HFFc6 (cell line): ENCODE data around the gene MARCHF11. TPM values are rescaled to one million over a fixed set of nuclear protein-coding genes. Genes with fewer than 3 reads are reported as not detected.

ENCODE experiments used
- DNase-seq: peaks from one replicate; pipeline ENCODE4 v3.0.0-alpha.2; 2018
- H3K27ac Mint-ChIP-seq: 2 replicates; pipeline ENCODE4 v1.8.0; 2020; ENCODE audit warnings: mild to moderate bottlenecking, mixed read lengths
- H3K27me3 Mint-ChIP-seq: 2 replicates; pipeline ENCODE4 v1.8.0; 2021; ENCODE audit warnings: mild to moderate bottlenecking, moderate library complexity, mixed read lengths; ENCODE audit not compliant: insufficient read depth
- H3K36me3 Mint-ChIP-seq: 2 replicates; pipeline ENCODE4 v1.8.0; 2021; ENCODE audit warnings: low read depth, mixed read lengths
- H3K4me1 Mint-ChIP-seq: 2 replicates; pipeline ENCODE4 v1.8.0; 2020; ENCODE audit warnings: low read depth, mixed read lengths
- H3K4me3 Mint-ChIP-seq: 2 replicates; pipeline ENCODE4 v1.8.0; 2020; ENCODE audit warnings: mild to moderate bottlenecking, moderate library complexity, mixed read lengths
- H3K9me3 Mint-ChIP-seq: 2 replicates; pipeline ENCODE4 v1.8.0; 2020; ENCODE audit warnings: mild to moderate bottlenecking, mixed read lengths
- total RNA-seq, 6 experiments: library from RNA; stranded (reverse); fragmentation: NEBNext Ultra II Directional; extraction: Animal tissue kit (Norgen Biotek cat#: 25700); gene quantifications; 2 replicates in 1 of 6; 3 replicates in 5 of 6; pipeline ENCODE4 v1.2.3, GENCODE V29; 2021
- TF ChIP-seq, protein P1 (sequence below): fragments of 200-600 bp; sonication (generic); IDR thresholded peaks from 2 replicates; pipeline ENCODE4 v1.5.0; 2021; ENCODE audit warnings: antibody characterized with exemption, mild to moderate bottlenecking

Gene MARCHF11
- total RNA-seq, 6 experiments from 2014 or later, result not detected

DNA sequence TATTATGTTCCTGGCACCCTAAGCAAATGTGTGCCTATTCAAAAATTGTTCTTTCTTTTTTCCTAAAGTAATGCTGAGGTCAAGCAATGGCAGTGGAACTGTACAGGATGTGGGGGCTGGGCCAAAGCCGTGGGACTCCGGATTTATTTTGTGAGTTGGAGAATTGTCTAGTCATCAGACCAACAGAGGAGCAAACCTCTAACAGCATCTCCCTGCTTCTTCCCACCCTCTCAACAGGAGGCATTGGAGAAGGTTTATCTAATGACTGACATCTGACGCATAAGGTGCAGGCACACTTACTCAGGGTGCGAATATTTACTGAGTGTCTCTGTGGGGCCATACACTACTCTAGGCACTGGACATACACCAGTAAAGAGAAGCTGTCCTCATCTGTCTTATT is 38.6 kb downstream of the MARCHF11 start:
- no peak overlapping the region for H3K27ac Mint-ChIP-seq
- H3K4me3 Mint-ChIP-seq, result no peak overlapping the region
- peaks cover 23% of the 10 kb centered on the region for H3K9me3 Mint-ChIP-seq
- H3K27me3 Mint-ChIP-seq, result no peaks in the 10 kb centered on the region
- H3K4me1 Mint-ChIP-seq, result no peaks in the 10 kb centered on the region
- TF ChIP-seq, protein P1, sequence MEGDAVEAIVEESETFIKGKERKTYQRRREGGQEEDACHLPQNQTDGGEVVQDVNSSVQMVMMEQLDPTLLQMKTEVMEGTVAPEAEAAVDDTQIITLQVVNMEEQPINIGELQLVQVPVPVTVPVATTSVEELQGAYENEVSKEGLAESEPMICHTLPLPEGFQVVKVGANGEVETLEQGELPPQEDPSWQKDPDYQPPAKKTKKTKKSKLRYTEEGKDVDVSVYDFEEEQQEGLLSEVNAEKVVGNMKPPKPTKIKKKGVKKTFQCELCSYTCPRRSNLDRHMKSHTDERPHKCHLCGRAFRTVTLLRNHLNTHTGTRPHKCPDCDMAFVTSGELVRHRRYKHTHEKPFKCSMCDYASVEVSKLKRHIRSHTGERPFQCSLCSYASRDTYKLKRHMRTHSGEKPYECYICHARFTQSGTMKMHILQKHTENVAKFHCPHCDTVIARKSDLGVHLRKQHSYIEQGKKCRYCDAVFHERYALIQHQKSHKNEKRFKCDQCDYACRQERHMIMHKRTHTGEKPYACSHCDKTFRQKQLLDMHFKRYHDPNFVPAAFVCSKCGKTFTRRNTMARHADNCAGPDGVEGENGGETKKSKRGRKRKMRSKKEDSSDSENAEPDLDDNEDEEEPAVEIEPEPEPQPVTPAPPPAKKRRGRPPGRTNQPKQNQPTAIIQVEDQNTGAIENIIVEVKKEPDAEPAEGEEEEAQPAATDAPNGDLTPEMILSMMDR, result no peak
- DNase-seq, result no peak
- H3K36me3 Mint-ChIP-seq, result no peaks in the 10 kb centered on the region

DNA sequence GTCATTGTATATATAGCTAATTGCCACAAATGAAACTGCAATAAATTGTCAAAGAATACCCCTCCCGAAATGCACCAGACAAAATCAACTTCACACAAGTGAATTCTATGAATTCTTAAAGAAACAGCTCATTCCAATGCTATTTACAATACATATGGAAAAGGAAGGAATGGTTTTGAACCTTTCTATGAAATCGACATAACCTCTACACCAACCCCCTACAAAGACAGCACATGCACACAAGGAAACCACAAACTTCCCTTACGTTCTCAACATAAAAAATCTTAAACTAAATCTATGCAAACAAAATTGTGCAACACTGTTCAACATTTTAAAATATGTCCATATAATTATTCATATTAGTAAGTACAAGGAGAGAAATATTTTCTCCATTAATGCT is 39.2 kb downstream of the MARCHF11 start:
- H3K27ac Mint-ChIP-seq, result no peak overlapping the region
- no peaks in the 10 kb centered on the region for H3K36me3 Mint-ChIP-seq
- H3K4me3 Mint-ChIP-seq, result no peak overlapping the region
- DNase-seq, result no peak
- TF ChIP-seq, protein P1, result no peak
- H3K4me1 Mint-ChIP-seq, result no peaks in the 10 kb centered on the region
- no peaks in the 10 kb centered on the region for H3K27me3 Mint-ChIP-seq
- H3K9me3 Mint-ChIP-seq, result peaks cover 23% of the 10 kb centered on the region

DNA sequence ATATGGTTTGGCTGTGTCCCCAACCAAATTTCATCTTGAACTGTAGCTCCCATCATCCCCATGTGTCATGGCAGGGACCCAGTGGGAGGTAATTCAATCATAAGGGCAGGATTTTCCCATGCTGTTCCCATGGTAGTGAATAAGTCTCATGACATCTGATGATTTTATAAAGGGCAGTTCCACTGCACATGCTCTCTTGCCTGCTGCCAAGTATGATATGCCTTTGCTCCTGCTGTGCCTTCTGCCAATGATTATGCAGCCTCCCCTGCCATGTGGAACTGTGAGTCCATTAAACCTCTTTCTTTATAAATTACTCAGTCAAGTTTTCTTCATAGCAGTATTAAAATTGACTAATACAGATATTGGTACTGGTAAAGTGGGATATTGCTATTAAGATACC is 42.4 kb downstream of the MARCHF11 start:
- TF ChIP-seq, protein P1, result no peak
- Mint-ChIP-seq H3K9me3 (peaks cover 18% of the 10 kb centered on the region), H3K4me1 (no peaks in the 10 kb centered on the region), H3K4me3 (no peak overlapping the region), H3K36me3 (no peaks in the 10 kb centered on the region), H3K27ac (no peak overlapping the region), H3K27me3 (no peaks in the 10 kb centered on the region)
- DNase-seq, result no peak

DNA sequence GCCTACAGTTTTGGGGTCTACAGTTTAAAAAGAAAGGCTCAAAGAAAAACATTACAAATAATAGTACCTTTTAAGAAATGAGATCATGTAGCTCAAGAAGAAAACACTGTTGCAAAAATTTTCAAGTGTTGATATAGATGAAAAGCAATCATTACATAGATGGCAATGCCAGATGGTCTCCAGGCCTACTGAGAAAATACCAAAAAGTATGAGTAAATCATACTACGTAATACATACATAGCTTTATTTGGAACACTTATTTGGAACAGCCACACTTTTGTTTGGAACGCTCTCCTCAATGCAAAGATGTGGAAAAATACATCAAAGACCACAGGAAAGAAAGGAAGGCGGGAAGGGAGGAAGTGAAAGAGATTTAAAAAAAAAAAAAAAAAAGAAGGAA is 44.1 kb downstream of the MARCHF11 start:
- H3K36me3 Mint-ChIP-seq, result no peaks in the 10 kb centered on the region
- H3K4me1 Mint-ChIP-seq, result no peaks in the 10 kb centered on the region
- H3K4me3 Mint-ChIP-seq, result no peak overlapping the region
- H3K9me3 Mint-ChIP-seq, result peaks cover 14% of the 10 kb centered on the region
- H3K27me3 Mint-ChIP-seq, result no peaks in the 10 kb centered on the region; the same call in 1 of the 2 replicates
- TF ChIP-seq, protein P1, result no peak
- no peak for DNase-seq
- no peak overlapping the region for H3K27ac Mint-ChIP-seq

DNA sequence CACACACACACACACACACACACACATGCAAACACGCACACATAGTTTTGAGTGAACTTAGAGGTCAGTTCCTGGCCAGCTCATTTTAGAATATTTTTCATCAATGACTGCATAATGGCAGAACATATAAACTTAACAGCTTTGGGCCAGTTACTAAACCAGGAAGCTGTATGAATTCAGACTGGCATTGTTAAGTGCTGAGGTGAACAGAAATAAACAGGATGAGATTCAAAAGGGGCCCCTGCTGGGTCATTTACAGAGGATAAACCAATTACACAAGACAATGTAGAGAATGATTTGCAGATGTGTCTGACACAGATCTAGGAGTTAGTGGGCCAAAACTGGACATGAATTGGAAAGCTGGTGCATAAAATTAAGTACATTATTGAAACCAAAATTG is 44.6 kb downstream of the MARCHF11 start:
- H3K36me3 Mint-ChIP-seq, result no peaks in the 10 kb centered on the region
- H3K27ac Mint-ChIP-seq, result no peak overlapping the region
- DNase-seq, result no peak
- no peaks in the 10 kb centered on the region; the same call in 1 of the 2 replicates for H3K27me3 Mint-ChIP-seq
- peaks cover 14% of the 10 kb centered on the region for H3K9me3 Mint-ChIP-seq
- no peak overlapping the region for H3K4me3 Mint-ChIP-seq
- no peaks in the 10 kb centered on the region for H3K4me1 Mint-ChIP-seq
- TF ChIP-seq, protein P1, result no peak

DNA sequence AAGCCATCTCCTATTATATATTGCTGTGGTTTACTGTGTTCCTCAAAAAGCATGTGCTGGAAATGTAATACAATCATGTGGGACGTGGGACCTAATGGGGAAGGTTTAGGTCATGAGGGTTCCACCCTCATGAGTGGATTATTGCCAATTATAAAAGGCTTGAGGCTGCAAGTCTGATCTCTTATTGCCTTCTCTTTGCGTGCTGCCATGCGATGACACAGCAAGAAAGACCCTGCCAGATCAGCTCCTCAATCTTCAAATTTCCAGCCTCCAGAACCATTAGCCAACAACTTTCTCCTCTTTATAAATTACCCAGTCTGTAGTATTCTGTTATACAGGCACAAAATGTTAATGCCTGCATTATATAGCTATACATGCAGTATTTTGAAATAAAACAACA is 45.4 kb downstream of the MARCHF11 start:
- H3K4me1 Mint-ChIP-seq, result no peaks in the 10 kb centered on the region
- no peaks in the 10 kb centered on the region for H3K36me3 Mint-ChIP-seq
- DNase-seq, result no peak
- no peak overlapping the region for H3K27ac Mint-ChIP-seq
- H3K4me3 Mint-ChIP-seq, result no peak overlapping the region
- TF ChIP-seq, protein P1, result no peak
- H3K27me3 Mint-ChIP-seq, result no peaks in the 10 kb centered on the region; the same call in 1 of the 2 replicates
- peaks cover 14% of the 10 kb centered on the region for H3K9me3 Mint-ChIP-seq
